Stimulated activated CD4-positive, alpha-beta T cell treated with anti-CD3 and anti-CD28 coated beads, TNF-alpha, amount 100 ng/mL, for 24 hours (primary cell): ENCODE results near the gene ZNF99.
"Not testable (repeated sequence)": the region's sequence is repeated elsewhere in the genome, so short reads cannot be mapped to it uniquely, and the experiment has no call there.

Source experiments
- DNase-seq, 3 experiments: peaks; one replicate each; pipeline ENCODE4 v3.0.0-alpha.2; 2020; ENCODE audit warnings: low read depth in 3 of 3

ZNF99 gene

GRCh38 chr19:22783651-22784410 is at the start of gene ZNF99:
Gene ZNF99, minus strand, starts transcription at chr19:22784151. Its CDS starts 135 bp downstream, at chr19:22784016.
- DNase-seq: no peak

GRCh38 chr19:22832031-22832762 is 48.2 kb upstream of the ZNF99 start, which contains the start of gene ZNF723:
Gene ZNF723, plus strand, starts transcription at chr19:22832291. Its CDS starts 89 bp downstream, at chr19:22832380.
- no peak for DNase-seq

- no peak for DNase-seq
Observed at GRCh38 chr19:22831211-22831610, 47.3 kb upstream of the ZNF99 start.

- DNase-seq: no peak
Observed at GRCh38 chr19:22814124-22814523, 30.2 kb upstream of the ZNF99 start.

GRCh38 chr19:22807061-22807835 is 23.3 kb upstream of the ZNF99 start:
- DNase-seq: no peak

GRCh38 chr19:22806418-22806817 is 22.5 kb upstream of the ZNF99 start:
- DNase-seq: no peak

- no peak for DNase-seq
Observed at GRCh38 chr19:22797040-22797439, 13.1 kb upstream of the ZNF99 start.

- not testable (repeated sequence) for DNase-seq
Observed at GRCh38 chr19:22792863-22793262, 8.9 kb upstream of the ZNF99 start.

- no peak for DNase-seq
Observed at GRCh38 chr19:22735911-22736645, 47.9 kb downstream of the ZNF99 start.

- DNase-seq: no peak
Observed at GRCh38 chr19:22733691-22734090, 50.3 kb downstream of the ZNF99 start.

- not testable (repeated sequence) for DNase-seq
Observed at GRCh38 chr19:22728214-22728613, 55.7 kb downstream of the ZNF99 start.

- not testable (repeated sequence) for DNase-seq
Observed at GRCh38 chr19:22721533-22721932, 62.4 kb downstream of the ZNF99 start.

GRCh38 chr19:22708983-22709382 is 75.0 kb downstream of the ZNF99 start:
- no peak for DNase-seq

- DNase-seq: not testable (repeated sequence)
Observed at GRCh38 chr19:22703096-22703495, 80.9 kb downstream of the ZNF99 start.

GRCh38 chr19:22702661-22703060 is 81.3 kb downstream of the ZNF99 start:
- DNase-seq: not testable (repeated sequence)
